CD4-positive, alpha-beta T cell treated with Interleukin-4 for 1 hour (primary cell): ENCODE results near the gene PLPPR3.
A peak's percentile ranks its signal among the peaks of the same experiment; 100 is the strongest.
"Not testable (repeated sequence)": the region's sequence is repeated elsewhere in the genome, so short reads cannot be mapped to it uniquely, and the experiment has no call there.

Experiments used
- DNase-seq, 2 donors: peaks; one replicate each; pipeline ENCODE4 v3.0.0-alpha.2; 2020 to 2022

PLPPR3 gene

DNA sequence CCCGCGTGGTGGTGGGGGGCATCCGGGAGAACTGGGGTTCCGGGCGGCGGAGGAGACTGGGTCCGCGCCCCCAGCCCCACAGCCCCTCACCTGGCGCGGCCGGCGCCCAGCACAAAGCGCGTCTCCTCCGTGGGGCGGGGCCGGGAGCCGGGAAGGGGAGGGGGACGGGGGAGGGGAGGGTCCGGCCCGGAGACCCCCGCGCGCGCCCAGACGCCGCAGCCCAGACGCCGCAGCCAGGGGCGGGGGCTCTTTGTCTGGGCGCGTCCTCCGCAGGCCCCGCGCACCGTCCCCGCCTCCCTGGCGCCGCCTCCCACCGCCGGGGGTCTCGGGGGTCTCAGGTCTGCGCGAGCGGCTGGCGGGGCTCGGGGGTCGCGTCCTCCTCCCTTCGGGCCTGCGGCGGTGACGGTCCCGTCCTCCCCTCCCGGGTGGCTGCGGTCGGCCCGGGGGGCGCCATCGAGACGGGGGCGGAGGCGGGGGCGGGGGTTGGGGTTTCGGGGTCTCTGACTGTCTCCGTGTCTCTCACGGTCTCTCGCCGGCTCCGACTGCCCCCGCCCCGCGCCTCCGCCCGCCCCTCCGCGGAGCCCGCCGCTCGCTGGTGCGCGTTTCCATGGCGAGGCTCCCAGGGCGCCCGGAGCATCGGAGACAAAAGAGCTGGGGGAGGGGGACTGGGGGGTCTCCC is at the start of gene PLPPR3:
TSS of gene PLPPR3 (minus strand) at position 131 of the 679 bp plus-strand sequence. CDS start 396 bp downstream, outside the sequence.
- DNase-seq, result no peak

DNA sequence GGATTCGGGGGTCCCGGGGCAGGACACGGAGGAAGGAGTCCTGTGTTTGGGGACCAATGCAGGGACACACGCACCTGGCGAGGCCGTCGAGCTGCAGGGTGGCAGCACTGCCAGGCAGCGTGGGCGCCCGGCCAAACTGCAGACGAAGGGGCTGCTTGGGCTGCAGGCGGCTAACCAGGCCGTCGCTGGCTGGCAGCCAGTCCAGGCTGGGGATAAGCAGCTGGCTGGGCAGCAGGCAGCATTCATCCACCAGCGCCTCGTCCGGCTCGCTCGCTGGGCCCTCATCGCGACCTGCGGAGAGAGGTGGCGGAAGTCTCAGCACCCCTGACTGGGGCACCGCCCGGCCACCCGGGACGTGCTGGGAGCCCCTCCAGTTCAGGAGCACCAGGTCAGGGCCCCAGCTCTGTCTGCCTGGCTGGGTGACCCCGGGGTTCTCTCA is 49.2 kb upstream of the PLPPR3 start:
- DNase-seq, result no peak

- DNase-seq, result no peak
Observed at GRCh38 chr19:870314-870713, 48.6 kb upstream of the PLPPR3 start.

DNA sequence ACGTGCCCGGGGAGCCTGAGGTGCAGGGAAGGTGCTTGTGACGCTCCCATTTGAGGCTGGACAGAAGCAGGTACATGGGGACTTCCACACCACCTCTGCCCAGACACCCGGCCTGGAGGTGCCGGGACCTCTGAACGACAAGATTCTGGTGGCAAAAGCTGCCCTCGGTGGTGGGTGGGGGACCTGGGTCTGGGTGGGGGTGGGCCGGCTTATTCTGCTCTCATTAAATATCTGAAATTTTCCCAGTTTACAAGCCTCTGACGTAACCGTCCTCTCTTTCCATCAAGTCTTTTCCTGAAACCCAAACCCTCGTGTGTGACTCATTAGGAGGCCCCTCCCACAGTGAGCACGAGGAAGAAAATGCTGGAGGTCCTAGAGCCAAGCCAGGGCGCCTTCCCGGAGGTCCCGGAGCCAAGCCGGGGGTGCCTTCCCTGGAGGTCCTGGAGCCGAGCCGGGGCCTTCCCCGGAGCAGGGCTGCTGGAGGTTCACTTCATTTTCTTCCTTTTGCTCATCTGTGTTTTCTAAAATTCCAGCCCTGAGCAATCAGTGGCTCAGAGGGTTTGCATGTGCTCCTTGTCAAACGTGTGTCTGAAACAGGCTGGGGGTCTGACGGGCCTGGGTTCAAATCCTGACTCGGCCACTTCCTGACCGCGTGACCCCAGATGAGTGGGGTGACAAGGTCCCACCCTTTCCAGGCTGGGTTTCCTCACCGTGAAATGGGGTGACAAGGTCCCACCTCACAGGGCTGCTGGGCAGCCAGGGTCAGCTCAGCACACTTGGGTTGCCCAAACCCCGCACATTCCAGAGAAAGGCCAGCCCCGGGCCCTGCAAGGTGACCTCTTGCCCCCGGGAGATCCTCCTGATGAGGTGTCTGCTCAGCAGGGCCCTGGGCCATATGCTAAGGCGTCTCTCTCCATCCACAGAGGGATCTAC is 47.8 kb upstream of the PLPPR3 start:
- DNase-seq, result no peak

- no peak for DNase-seq
Observed at GRCh38 chr19:868458-869244, 46.9 kb upstream of the PLPPR3 start.

DNA sequence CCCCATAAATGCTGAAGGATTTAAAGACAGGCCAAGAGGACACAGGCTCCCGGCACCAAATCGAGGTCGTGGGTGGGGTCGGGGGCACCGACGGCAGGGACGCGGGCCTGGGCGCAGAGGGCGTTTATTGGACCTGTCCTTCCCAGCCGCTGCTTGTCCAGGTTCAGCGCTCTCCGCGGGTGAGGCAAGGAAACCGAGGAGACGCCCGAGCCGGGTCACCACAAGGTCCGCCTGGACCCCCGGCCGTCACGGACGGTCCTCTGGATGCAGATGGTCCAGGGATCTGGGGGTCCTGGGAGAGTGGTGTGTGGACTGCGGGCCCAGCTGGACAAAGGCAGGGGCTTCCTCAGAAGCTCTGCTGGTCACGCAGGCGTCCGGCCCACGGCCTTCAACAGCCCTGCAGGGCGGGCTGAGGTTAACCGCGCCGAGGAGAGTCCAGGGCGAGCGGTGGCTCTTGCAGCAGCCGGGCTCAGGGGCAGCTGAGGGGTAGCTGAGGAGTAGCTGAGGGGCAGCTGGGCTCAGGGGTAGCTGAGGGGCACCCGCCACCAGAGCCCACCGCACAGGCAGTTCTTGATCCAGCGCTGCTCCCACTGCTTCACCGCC is 46.2 kb upstream of the PLPPR3 start:
- no peak for DNase-seq

DNA sequence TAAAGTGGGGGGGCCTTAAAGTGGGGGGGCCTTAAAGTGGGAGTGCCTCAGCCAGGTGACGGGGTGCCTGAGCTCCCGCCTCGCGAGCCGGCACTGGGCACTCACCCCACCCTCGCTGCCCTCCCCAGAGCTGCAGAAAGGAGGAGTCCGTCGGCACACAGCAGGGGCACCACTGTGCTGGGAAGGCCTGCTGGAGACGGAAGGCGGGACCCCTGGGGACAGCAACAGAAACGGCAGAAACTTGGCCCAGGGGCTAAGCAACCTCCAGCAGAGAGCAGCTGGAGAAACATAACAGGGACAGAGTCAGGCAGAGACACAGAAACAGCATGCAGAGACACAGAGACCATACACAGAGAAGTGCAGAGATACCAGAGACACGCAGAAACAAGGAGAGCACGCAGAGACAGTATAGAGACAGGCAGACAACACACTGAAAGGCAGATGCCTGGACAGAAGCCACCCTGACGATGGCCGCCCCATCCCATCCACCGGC is 45.6 kb upstream of the PLPPR3 start:
- DNase-seq, result no peak

GRCh38 chr19:866769-867300 is 45.1 kb upstream of the PLPPR3 start:
- DNase-seq, result no peak

GRCh38 chr19:863315-863620 is 41.5 kb upstream of the PLPPR3 start:
- DNase-seq, result no peak

- peak; percentile 84 to 85 for DNase-seq
Observed at GRCh38 chr19:862581-863314, 41.0 kb upstream of the PLPPR3 start.

GRCh38 chr19:861756-862580 is 40.2 kb upstream of the PLPPR3 start:
- peak; percentile 69 to 78 for DNase-seq

DNA sequence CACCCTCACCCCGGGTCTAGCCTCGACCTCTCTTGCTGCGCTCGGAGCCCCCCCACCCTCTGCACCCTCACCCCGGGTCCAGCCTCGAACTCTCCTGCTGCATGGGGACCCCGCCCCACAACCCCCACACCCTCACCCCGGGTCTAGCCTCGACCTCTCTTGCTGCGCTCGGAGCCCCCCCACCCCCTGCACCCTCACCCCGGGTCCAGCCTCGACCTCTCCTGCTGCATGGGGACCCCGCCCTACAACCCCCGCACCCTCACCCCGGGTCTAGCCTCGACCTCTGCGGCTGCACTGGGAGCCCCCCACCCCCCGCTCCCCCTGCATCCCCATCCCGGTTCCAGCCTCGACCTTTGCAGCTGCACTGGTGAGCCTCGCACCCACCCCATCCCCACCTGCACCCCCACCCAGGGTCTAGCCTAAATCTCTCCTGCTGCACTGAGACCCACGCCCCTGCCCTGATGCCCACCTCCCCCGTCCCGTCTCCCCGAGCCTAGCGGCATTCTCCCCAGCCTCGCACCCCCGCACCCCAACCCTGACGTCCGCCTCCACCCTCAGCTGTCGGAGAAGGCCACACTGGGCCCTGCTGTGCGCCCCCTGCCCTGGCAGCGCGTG is 39.5 kb upstream of the PLPPR3 start:
- no peak for DNase-seq

DNA sequence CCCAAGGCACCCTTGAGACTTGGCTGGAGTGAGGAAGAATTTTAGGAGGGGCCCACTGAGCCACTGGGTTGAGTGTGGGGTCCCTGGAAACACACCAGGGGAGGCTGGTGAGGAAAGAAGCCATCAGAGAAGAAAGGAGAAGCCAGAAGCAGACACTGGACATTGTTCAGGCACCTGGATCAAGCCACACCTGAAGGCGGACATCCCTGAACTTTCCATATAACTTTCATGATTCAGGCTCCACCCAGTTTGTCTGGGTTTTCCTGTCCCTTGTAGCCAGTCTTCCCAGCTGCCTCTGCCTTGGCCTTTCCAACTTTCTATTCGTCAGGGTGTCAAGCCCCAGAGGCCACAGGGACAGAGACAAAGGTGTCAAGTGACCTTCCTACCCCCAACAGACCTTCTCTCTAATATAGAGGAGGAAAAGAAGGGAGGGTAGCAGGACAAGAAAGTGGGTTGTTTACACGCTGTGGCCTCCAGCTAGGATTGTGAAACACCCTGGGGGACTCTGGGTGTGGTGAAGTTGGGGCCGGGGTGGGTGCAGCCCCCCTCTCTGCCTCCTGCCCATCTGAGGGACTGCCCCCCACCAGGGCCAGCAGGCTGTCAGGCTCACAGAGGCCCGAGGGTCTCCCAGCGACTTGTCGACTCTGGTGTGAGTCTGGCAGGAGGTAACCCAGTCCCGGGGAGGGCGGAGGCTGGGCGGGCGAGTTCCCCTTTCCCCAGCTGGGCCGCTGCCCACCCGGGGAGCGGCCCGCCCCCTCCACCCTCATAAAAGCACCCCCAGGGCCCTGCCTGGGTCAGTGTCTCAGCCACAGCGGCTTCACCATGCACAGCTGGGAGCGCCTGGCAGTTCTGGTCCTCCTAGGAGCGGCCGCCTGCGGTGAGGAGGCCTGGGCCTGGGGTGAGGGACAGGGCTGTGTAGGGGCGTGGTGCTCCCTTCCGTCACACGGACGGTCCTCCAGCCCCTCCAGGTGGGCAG is 37.4 kb upstream of the PLPPR3 start, which contains the start of gene CFD:
TSS of gene CFD (plus strand) at position 797 of the 976 bp plus-strand sequence. CDS start at position 823, 26 bp downstream.
- peak in 1 of 2 donors; percentile 53 for DNase-seq

DNA sequence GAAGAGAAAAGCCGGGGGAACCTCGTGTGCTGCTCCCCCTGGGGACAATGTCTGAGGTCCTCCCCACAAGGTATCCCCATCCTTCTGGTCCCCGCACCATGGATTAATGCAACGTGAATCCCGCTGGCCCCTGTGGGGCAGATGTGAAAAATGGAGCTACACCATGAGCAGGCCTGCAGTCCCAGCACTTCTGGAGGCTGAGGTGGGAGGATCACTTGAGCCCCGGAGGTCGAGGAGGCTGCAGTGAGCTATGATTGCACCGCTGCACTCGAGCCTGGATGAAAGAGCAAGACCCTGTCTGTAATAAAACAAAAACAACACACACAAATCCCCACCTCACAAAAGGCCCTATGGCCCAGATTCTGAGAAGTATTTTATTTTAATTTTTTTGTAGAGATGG is 36.5 kb upstream of the PLPPR3 start:
- DNase-seq, result no peak

DNA sequence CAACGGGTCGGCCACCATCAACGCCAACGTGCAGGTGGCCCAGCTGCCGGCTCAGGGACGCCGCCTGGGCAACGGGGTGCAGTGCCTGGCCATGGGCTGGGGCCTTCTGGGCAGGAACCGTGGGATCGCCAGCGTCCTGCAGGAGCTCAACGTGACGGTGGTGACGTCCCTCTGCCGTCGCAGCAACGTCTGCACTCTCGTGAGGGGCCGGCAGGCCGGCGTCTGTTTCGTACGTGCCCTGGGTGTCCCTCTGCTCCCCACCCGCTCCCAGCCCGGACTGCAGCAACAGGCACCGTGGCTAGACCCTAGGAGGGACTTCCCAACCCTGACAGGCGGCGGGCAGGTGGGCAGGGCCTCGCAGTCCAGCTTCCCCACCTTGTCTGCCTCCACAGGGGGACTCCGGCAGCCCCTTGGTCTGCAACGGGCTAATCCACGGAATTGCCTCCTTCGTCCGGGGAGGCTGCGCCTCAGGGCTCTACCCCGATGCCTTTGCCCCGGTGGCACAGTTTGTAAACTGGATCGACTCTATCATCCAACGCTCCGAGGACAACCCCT is 33.9 kb upstream of the PLPPR3 start:
- no peak for DNase-seq

DNA sequence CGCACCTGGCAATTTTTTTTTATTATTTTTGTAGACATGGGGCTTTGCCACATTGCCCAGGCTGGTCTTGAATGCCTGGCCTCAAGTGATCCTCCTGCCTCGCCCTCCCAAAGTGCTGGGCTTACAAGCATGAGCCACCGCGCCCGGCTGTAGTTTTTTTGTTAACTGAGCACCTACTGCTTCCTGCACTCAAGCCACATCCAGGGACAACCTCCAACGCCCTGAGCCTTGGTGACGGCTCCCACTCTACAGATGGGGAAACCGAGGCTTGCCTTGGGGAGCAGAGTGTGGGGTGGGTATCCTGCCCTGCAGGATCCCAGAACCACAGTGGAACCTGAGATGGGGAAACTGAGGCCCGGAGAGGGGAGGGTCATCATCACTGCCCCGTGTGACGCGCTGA is 33.4 kb upstream of the PLPPR3 start:
- no peak for DNase-seq

DNA sequence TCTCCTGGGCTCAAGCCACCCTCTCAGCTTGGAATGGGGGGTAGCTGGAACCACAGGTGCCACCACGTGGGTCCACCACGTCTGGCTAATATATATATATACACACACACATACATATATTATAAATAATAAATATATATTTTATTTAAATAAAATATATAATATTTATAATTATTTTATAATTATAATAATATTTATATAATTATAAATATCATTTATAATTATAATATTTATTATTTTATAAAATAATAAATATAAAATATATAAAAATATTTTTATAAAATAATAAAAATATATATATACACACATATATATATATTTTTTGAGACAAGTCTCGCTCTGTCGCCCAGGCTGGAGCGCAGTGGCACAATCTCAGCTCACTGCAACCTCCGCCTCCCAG is 32.8 kb upstream of the PLPPR3 start:
- DNase-seq, result no peak

- not testable (repeated sequence) for DNase-seq
Observed at GRCh38 chr19:853614-854220, 32.0 kb upstream of the PLPPR3 start.
